ENCODE results near the gene PARD3B.

DNA sequence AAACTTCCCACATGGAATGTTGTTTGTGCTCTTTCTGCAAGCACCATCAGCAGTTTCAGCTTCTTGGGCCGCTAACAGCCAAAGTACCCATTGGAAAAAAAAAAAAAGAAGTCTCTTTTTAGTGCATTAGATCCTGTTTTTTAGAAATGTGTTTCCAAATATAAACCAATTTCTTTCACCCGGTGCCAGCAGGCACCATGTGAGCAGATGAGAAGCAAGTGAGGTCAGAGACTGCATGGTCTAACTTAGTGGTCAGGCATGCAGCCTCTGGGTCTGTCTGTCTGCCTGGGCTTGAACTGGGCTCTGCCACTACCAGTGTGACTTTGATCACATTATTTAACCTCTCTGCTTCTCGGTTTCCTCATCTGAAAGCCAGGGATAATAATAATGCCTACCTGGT lies 1061.9 kb downstream of the PARD3B start:
- TF ChIP-seq, protein P1, sequence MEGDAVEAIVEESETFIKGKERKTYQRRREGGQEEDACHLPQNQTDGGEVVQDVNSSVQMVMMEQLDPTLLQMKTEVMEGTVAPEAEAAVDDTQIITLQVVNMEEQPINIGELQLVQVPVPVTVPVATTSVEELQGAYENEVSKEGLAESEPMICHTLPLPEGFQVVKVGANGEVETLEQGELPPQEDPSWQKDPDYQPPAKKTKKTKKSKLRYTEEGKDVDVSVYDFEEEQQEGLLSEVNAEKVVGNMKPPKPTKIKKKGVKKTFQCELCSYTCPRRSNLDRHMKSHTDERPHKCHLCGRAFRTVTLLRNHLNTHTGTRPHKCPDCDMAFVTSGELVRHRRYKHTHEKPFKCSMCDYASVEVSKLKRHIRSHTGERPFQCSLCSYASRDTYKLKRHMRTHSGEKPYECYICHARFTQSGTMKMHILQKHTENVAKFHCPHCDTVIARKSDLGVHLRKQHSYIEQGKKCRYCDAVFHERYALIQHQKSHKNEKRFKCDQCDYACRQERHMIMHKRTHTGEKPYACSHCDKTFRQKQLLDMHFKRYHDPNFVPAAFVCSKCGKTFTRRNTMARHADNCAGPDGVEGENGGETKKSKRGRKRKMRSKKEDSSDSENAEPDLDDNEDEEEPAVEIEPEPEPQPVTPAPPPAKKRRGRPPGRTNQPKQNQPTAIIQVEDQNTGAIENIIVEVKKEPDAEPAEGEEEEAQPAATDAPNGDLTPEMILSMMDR (IDR thresholded peaks at IDR 0.05; ENCODE audit: low read depth, low read length), result no peak
- TF ChIP-seq POLR2A (IDR thresholded peaks at IDR 0.05; ENCODE audit: extremely low read depth, insufficient read length), result no peak
